Hippocampal formation (tissue), 2 donors: ENCODE data around the gene SNX24.
"Not testable (repeated sequence)": the region's sequence is repeated elsewhere in the genome, so short reads cannot be mapped to it uniquely, and the experiment has no call there.

Source experiments
- DNase-seq, 2 donors: peaks; one replicate each; lab custom pipeline; 2025; lab: John Stamatoyannopoulos, UW

SNX24 gene

DNA sequence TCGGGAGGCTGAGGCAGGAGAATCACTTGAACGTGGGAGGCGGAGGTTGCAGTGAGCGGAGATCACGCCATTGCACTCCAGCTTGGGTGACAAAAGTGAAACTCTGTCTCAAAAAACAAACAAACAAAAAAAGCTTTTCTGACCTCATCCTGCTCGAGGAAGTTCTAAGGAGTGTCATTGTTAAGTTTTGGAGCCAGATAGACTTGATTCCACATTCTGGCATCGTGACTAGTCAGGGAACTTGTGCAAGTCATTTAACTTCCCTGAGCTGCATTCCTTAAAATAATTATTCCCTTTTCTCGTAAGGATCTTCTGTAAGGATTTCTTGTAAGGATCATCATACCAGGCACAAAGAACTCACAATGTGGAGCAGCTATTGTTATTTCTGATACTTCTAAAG lies 26.2 kb downstream of the SNX24 start:
- DNase-seq: no peak

DNA sequence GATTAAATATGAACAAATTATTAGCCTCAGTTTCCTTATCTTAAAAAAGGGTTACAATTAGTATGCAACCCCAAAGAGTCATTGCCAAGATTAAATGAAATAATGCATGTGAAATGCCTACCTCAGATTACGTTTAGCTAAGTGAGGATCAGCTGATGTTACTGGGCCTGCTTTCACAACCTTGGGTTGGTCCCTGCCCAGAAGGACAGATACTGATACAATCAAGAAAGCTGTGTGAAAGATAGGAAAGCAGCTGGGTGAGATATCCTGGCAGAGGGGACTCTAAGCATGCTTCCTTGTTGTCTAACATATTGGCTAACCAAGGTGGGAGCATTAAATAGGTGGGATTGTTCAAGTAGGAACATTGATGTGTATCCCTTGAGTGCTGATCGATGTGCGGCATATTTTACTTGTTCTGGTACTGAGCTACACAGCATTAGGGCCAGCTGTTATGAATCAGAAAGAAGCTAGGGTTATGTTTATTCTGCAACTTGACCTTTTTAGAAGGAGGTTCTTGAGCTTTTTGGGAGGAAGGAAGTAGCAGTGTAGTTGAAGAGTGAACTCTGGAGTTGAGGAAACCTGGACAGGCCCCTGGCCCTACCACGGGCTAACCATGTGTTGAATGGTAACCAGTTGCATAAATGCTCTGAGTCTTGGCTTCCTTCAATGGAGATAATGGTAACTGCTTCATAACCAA lies 28.9 kb downstream of the SNX24 start:
- DNase-seq: no peak

DNA sequence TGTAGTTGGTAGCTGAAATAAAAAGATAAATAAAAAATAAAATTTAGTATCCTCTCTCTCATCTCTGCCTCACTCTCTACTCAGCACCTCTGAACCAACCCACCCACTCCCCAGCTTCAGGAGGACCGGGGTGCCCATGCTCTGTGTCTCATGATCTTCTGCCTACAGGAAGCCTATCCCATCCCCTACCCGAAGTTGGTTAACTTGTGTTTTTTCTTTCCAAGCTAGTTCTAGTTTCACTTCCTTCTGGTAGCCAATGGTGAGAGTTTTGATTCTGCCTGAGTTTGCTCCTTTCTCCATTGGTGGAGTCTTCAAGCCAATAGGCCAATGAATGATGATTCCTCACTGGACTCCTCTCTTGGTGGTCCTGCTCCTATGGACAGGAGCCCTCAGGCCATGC lies 32.1 kb downstream of the SNX24 start:
- no peak for DNase-seq

DNA sequence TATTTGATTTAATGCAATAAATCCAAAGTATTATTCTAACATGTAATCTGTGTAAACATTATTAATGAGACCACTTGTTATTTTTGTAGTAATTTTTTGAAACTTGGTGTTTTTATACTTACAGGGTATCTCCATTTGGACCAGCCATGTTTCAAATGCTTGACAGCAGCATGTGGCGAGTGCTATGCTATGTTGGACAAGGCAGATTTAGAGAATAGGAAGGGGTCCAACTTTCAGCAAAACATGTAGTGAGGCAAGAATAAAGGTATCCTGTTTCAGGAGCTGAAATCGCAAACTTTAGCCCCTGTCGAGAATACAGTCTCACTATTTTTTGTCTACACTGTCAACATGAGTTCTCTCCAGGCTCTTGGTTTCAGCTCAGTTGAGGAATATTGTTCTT lies 33.7 kb downstream of the SNX24 start:
- no peak for DNase-seq

DNA sequence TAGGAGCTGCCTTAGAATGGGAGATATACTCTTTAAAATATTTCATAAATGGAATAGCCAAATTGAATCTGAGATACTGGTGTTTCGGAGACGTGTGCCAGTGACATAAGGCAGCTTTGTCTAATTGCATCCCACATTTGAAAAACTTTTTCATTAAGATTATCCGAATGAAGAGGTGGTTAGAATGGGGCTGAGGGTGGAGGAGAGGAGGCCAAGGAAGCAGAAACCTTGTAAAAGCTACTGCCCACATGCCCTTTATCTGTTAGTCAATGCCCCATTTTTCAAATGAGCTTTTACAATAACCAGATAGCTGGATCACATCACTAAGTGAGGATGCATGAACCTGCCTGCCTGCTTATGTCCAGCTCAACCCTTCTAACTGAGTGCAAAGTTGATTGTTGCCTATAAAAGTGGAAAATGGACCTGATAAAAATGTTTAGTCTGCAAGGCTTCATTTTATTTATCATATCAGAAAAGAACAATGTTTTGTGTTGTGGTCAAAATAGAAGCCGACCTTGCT lies 34.8 kb downstream of the SNX24 start:
- no peak for DNase-seq

DNA sequence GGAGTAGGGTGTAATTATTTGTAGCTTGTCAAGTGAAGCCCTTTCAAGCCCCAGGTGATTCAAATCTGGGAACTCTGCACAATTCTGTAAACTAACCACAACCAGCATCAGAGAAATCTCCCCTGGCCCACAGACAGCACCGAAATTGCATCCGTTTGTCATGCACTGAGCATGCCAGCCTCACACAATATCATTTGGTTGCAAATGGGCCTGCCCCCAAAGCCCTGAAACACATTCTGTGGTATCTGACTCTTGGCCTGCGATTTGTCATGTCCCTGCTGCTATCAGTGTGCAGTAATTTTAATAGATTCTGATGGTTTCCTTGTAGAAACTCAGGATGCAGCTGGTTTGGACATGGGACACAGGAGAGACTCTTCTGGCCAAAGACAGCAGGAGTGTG lies 35.3 kb downstream of the SNX24 start:
- DNase-seq: no peak

DNA sequence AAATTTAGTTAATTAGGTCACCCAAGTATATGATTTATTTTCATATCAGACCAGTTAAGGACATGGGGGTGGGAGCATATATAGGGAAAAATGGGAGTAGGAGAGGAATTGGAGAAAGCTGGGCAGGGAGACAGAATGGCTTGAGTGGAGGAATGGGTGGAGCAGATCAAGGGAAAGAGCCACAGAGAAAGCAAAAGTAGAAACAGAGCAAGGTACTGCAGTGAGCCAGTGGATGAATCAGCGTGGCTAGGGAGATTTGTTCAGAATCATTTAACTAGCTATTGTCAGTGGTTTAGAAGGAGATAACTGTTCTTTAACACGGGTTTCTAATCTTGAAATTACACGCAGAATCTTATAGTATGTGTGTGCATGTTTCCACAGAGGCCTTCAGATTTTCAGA lies 37.4 kb downstream of the SNX24 start:
- DNase-seq: no peak

DNA sequence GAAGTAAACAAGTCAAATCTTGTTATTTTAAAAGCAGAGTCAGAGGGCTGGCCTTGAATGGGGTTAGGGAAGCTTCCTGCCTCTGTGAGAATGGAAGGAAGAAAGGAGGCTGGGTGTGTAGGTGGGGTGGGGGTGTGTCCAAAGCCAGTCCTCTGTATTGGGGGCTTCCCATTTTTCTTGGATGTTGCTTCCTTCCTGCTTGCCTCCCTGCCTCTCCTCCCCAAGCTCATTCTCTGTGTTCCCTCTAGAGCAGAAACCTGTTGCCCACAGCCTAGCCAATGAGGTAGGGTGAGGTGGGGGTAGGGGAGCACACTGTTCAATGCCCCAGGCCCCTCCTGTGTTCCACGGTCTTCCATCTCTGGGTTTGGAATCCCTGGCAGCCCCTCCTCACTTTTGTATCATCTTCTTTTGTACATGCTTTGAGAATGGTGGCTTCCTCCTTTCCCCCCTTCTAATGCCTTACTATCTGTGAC lies 39.7 kb downstream of the SNX24 start:
- DNase-seq: no peak

DNA sequence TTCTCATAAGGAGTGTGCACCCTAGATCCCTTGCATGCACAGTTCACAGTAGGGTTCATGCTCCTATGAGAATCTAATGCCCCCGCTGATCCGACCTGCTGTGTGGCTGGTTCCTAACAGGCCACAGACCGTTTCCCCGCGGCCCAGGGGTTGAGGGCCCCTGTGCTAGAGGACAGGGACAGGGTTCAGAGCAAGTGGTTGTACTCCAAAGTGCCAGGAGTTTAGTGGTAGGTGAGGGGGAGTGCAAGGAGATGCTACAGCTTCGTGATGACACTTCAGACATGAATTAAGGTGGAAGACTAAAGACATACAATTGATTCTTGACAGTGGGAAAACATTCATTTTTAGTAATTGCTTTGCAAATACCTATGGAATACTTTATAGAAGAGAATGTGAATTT lies 40.5 kb downstream of the SNX24 start:
- DNase-seq: no peak

DNA sequence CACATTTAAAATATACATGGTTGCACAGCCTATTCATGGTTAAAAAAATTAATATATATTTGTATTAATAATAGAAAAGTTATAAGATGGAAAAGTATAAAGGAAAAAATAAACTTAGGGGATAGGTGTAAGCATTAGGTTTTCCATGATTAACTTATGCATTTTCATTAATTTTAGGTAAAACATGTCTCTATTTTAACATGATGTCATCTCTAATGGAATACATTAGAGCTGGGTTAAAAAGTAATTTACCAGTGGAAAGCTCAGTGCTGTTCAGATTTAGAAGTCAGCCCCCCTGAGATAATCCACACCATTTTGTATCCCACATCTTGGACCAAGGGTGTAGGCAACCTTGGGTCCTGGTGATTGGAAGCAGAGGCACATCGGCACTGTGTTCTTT lies 49.7 kb downstream of the SNX24 start:
- no peak for DNase-seq

DNA sequence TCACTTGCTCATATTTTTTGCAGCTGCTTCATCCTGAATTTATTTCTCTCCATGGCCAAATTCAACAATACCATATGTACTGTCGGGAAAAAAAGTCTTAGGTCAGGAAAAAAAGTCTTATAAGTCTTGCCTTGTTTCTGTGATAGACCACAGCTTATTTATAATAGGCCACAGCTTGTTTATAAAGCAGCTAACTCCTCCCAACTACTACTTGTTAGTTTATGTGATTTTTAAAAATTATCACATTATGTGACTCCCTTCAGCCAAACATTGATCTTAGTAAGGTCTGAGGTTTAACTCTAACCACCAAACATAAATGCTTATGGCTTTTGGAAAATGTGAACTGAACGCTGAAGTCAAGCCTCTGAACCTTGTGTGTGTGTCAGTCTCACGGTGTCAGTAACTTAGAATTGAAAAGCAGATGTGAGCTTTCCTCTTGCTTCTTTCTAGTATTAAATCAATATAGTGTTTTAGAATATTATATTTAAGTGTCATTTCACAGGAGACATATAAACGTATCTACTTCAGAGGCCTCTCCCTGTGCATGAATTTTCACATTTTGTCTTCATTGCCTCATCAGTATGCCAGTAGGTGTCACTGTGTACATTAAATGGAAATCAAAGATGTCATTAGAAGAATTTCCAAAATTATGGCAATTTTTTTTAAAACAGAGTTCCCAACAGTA lies 51.3 kb downstream of the SNX24 start:
- DNase-seq: peak in 1 of 2 donors; percentile 52

DNA sequence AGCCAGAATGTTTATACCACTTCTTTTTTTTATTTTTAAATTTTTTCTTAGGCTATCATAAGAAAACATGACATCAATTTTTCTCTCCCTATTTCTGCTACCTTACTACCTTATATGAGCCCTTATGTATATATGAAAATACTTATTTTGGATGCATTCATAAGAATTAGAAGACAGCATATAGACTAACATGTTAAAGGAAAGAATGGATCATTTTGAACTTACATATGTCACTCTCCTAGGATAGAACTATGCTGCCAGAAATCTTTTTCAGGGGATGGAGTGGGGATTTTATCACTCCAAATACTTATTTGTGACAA lies 51.8 kb downstream of the SNX24 start:
- no peak for DNase-seq

DNA sequence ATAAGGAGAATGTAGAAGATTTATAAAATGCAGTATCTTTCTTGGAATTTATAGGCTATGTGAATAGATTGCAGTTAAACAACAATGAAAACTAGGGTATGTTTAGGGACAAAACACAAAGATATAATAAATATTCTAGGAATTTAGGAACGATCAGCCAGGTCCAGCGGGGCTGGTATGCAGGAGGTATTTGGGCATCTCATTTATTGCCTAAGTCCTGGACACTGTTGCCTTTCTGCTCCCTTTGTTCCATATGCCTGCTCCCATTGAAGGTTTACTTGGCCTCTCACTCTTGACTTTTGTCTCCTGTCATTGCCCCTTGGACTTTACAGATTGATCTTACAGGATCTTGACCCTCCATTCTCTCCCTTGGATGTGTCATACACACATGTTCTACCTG lies 55.9 kb downstream of the SNX24 start:
- no peak for DNase-seq

DNA sequence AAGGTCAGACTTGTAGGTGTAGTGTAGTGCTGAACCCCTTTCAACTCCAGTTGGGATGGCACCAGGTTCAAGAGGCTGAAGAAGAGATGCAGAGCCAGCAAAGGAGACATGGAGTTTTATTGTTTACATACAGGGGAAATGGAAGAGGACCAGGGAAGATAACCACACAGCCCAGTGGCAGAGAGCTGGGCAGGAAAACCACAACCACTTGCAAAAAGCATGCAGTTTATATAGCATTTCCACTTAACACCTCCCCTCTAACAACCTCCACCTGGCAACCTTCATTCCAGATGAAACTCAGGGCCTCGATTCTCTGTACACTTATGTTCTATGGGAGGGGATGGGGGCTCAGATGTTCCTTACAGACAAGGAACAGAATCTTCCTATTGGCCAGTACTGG lies 56.9 kb downstream of the SNX24 start:
- DNase-seq: no peak

DNA sequence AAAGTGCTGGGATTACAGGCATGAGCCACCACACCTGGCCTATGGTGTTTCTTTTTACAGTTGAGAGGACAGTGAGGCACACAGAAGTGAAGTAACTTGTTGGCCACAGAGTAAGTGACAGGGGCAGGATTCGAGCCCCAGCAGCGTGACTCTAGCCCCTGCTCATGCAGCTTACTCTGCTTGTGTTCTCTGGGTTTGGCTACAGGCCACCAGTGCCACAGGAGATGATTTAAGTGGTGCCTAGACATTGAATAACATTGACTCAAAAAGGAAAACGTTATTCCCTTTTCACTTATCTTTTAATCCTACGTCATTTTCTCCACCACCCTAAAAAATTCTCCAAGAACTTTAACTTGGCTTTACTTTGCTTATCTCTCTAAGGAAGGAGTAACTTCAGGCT lies 61.4 kb downstream of the SNX24 start:
- DNase-seq: no peak

DNA sequence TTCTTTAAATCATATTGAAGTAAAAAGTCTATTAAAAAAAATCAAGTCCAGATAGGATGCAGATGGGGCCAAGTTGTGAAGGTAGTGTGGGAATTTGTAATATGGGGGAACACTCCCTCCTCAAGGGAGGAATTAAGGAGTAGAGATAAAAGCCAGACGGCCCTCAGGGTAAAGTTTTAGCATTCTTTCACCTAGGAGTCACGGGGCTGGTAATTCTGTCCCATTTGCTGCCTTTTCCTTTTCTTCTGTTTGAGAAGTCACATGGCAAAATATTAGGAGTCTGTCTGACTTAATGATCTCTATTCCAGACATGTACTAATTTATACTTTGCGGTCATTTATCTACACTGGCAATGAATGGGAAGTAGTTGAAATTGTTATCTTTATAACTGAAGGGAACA lies 61.9 kb downstream of the SNX24 start:
- DNase-seq: no peak

DNA sequence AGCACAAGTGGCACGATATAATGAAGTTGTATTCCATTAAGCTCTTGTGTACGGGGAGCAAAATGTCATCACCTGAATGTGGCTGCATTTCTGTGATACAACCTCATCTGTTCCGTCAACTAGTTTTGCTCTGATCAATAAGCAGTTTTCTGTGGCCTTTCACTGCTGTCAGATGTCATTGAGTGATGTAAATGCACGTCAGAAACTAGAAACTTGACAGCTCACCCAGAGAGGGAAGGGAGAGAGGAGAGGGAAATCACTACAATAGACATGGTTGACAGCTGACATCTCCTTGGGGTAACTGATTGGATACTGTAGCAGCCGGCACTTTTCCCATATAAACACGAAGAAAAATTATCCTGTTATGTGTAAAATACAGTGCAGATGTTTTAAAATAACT lies 62.7 kb downstream of the SNX24 start:
- DNase-seq: no peak

DNA sequence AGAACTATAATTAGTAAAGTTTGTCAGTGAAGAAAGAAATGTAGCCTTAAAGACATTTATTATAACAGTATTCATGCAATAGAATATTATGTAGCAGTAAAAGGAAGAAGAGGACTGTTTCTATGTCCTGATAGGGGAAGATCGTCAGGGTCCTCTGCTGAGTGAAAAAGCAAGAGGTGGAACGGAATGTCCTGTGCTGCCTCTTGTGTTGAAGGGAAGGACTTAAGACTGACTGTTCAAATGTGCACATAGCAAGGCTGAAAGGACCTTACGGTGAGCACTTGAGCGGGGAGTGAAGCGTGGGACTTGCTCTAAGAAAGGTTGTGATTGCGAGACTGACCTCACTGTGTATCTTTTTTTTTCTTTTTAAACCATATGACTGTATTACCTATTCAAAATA lies 63.2 kb downstream of the SNX24 start:
- no peak for DNase-seq

DNA sequence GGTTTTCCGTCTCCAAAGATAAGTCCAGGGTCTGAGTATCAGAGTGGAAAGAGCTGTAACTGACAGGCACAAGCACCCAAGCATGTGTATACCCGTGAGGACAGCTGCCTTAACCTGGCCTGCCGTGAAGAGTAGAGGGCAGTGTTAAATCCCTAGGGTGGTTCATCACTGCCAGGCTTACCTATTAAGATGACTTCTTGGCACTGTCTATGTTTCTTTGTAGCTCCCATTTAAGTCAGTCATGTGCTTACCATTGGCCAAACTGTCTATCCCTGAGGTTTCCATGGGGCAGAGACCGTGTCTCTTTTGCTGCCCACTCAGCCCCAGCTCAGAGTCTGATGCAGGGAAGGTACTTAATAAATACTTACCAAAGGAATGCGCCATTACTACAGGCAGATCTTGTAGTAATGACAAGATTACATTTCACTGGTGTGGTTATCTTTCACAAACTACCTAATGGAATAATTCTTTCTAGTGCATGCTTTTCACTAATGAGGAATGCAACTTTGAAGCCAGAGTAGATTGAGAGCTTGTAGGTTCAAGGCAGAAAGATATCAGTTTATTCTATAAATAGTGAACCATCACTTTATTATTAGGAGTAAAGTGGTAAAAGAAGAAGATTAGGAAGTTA lies 64.2 kb downstream of the SNX24 start:
- DNase-seq: no peak

DNA sequence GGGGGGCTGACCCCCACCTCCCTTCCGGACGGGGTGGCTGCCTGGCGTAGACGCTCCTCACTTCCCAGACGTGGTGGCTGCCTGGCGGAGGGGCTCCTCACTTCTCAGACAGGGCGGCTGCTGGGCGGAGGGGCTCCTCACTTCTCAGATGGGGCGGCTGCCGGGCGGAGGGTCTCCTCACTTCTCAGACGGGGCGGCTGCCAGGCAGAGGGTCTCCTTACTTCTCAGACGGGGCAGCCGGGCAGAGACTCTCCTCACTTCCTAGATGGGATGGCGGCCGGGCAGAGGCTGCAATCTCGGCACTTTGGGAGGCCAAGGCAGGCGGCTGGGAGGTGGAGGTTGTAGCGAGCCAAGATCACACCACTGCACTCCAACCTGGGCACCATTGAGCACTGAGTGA lies 68.0 kb downstream of the SNX24 start:
- DNase-seq: not testable (repeated sequence)

DNA sequence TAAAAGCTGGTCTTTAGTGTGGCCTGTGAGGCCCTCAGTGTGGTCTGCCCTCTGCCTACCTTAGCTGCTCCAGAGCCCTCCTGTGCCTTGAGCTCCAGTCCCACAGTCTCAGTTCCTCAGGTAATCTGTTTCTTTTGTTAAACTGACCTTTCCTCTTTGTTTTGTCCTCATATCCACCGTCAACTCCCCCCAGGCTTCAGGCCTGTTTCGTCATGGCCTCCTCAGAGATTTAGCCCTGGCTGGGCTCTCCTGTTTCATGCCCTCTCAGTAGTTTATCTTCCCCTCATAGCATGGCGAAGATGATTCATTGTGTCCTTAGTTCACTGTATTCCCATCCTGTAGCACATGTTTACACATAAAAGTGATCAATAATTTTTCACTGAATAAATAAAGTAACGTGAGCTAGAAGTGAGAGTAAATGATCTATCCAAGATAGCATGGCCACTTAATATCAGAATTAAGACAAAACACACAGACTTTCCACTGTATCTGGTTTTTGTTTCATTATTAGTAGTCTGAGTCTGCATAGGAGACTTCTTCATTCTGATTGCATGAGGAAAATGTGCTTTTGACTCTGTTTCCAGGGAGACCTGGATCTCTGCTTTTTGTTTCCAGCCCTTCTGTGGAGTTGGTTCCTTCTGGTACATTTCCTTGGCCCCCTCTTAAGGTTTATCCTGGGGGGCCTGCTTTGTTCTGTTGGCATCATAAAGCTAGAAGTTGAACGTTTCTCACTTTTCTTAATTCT lies 70.5 kb downstream of the SNX24 start:
- DNase-seq: peak in 1 of 2 donors; percentile 7

DNA sequence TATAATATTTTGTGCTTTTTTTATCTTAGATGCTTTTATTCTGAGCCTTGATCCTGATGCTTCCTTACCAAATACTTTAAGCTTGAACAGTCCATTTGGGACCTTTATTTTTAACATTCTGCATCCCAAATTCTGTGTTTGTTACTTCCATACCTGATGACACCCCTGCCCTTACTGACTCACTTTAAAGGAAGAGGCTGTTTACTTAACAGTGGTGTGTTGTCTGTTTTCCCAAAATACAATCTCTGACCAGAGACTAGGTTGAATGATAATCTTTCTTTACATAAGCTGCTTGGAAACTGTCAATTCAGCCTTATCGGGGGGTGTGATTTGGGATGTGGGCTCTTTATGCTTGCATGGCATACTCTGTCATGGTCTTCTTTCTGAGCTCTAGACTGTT lies 71.1 kb downstream of the SNX24 start:
- no peak for DNase-seq

DNA sequence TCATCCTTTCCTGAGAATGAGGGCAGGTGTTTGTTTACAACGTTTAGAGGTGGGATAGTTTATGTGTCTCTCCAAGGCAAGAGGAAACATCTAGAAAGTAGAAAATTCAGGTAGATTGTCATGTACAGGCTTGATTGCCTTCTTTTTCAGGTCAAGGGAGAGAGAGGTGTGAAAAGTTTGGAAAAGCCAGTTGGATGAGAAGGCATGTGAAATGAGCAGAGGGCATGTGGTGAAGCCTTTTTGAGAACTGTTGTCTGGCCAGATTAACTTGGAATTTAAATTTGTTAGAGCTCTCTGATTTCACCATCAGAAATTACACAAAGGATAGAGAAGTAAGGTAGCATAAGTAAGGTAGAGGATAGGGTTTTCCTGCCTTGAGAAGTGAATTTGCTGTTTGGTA lies 74.6 kb downstream of the SNX24 start:
- DNase-seq: no peak
